GM06990 (cell line): ENCODE results near the gene TIMM8B.

Source experiments
- DNase-seq: peaks from one replicate; pipeline ENCODE4 v3.0.0-alpha.2; 2011; ENCODE audit not compliant: insufficient read length; ENCODE audit errors: extremely low read depth
- H3K27me3 ChIP-seq: replicated peaks from 2 replicates; pipeline ENCODE4 v1.6.0; 2011; ENCODE audit warnings: low read length; ENCODE audit not compliant: control insufficient read depth, insufficient read depth
- H3K36me3 ChIP-seq: 2 replicates; pipeline ENCODE4 v1.5.1; 2011; ENCODE audit warnings: low read length; ENCODE audit not compliant: control insufficient read depth, insufficient read depth
- H3K4me3 ChIP-seq: replicated peaks from 2 replicates; pipeline ENCODE4 v1.5.1; 2011; ENCODE audit warnings: low read depth, mild to moderate bottlenecking, control low read depth, low read length
- TF ChIP-seq, protein P1 (sequence below): IDR thresholded peaks from 2 replicates; pipeline ENCODE4 v1.5.1; 2011; ENCODE audit warnings: low read length, control low read depth, mild to moderate bottlenecking, inconsistent platforms; ENCODE audit not compliant: insufficient read depth, poor library complexity, severe bottlenecking

Gene TIMM8B, protein sequence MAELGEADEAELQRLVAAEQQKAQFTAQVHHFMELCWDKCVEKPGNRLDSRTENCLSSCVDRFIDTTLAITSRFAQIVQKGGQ

DNA sequence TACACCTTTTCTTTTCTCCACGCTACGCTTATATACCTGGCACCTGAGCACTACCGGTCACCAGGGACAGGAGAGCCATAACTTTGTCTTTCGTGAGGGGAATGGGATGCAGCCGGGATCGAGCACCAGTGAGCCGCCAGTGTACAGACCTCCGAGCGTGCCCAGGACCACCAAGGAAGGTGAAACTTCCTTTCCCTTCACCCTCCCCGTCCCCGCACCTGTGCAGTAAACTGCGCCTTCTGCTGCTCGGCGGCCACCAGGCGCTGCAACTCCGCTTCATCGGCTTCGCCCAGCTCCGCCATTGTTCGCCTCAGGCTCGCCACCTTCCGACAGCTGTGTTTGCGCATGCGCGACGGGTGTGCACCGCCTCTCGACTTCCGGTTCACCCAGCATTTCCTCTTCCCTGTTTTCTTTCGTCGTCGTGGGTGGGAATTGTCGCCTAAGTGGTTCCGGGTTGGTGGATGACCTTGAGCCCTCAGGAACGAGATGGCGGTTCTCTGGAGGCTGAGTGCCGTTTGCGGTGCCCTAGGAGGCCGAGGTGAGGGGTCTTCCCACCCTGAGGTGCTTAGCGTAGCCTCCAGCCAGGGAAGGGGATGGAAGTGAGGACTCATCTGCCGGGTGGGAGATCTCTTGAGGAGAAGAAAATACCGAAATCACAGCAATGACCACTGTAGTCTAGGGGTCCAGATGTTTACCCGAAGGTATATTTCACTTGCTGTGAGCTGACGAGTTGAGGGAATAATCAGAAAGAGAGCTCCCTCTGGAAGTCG is at the start of gene TIMM8B, which contains the start of gene SDHD:
Gene TIMM8B, minus strand, starts transcription at position 335 of the 770 bp plus-strand sequence. Its CDS starts 33 bp downstream, at position 302.
Gene SDHD, plus strand, starts transcription at position 452 of the 770 bp plus-strand sequence. Its CDS starts 35 bp downstream, at position 487.
- DNase-seq: peak; percentile 94
- H3K27me3 ChIP-seq: no peaks in the 10 kb centered on the region
- TF ChIP-seq, protein P1, sequence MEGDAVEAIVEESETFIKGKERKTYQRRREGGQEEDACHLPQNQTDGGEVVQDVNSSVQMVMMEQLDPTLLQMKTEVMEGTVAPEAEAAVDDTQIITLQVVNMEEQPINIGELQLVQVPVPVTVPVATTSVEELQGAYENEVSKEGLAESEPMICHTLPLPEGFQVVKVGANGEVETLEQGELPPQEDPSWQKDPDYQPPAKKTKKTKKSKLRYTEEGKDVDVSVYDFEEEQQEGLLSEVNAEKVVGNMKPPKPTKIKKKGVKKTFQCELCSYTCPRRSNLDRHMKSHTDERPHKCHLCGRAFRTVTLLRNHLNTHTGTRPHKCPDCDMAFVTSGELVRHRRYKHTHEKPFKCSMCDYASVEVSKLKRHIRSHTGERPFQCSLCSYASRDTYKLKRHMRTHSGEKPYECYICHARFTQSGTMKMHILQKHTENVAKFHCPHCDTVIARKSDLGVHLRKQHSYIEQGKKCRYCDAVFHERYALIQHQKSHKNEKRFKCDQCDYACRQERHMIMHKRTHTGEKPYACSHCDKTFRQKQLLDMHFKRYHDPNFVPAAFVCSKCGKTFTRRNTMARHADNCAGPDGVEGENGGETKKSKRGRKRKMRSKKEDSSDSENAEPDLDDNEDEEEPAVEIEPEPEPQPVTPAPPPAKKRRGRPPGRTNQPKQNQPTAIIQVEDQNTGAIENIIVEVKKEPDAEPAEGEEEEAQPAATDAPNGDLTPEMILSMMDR: peak; percentile 39
- peaks cover 13% of the 10 kb centered on the region for H3K36me3 ChIP-seq
- peak within 1 kb of the TSS; percentile 85 for H3K4me3 ChIP-seq

DNA sequence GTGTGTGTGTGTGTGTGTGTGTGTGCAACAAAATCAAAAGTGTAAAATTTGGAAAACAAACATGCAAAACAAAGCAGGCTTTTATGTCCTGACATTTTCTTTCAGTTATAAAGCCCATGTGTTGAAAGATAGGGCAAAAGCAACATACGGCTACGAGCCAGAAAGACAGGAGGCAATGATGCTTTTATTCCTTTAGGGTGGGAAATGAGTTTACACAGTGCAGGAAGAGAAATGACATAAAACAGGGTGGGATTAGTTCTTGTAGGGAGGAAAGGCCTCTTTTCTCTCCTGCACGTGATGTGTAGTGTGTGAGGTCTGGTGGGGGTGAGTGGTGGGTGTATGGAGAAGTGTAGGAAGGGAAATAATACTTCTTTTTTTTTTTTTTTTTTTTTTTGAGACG is 47.9 kb upstream of the TIMM8B start:
- TF ChIP-seq, protein P1: no peak
- Histone ChIP-seq H3K4me3 (no peak overlapping the region), H3K27me3 (no peaks in the 10 kb centered on the region), H3K36me3 (no peaks in the 10 kb centered on the region)
- no peak for DNase-seq

DNA sequence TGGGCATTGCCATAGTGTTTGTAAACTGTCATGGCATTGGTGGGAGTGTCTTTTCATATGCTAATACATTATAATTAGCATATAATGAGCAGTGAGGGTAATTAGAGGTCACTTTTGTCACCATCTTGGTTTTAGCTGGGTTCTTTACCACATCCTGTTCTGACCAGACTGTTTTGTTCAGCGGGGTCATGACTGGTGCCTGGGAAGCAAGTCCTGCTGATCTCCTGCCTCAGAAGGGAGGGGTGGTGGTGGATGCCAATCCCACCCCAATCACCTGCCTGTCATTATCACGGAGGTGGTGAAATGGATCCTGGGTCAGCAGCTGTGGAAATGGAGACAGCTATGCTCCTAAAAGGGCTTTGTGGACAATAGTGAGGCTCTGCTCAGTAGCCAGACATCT is 46.2 kb upstream of the TIMM8B start:
- DNase-seq: no peak
- H3K27me3 ChIP-seq: no peaks in the 10 kb centered on the region
- H3K4me3 ChIP-seq: no peak overlapping the region
- H3K36me3 ChIP-seq: no peaks in the 10 kb centered on the region
- TF ChIP-seq, protein P1: no peak

DNA sequence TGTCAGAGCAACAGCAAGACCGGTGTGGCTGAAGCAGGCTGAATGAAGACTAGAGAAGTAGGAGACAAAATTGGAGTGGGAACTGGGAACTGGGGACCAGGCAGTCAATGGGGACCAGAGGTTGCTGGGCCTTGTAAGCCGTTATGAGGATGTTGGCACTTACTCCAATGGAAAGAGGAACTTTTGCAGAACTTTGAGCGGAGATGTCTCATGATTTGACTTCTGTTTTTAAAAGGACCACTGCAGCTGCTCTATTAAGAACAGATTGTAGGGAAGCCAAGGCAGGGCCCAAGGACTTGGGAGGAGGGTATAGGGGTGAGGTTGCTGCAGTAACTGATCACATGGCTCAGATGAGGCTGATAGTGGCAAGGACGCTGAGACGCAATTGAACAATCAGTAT is 43.1 kb upstream of the TIMM8B start:
- TF ChIP-seq, protein P1: no peak
- Histone ChIP-seq H3K27me3 (no peaks in the 10 kb centered on the region), H3K4me3 (no peak overlapping the region), H3K36me3 (no peaks in the 10 kb centered on the region)
- no peak for DNase-seq

DNA sequence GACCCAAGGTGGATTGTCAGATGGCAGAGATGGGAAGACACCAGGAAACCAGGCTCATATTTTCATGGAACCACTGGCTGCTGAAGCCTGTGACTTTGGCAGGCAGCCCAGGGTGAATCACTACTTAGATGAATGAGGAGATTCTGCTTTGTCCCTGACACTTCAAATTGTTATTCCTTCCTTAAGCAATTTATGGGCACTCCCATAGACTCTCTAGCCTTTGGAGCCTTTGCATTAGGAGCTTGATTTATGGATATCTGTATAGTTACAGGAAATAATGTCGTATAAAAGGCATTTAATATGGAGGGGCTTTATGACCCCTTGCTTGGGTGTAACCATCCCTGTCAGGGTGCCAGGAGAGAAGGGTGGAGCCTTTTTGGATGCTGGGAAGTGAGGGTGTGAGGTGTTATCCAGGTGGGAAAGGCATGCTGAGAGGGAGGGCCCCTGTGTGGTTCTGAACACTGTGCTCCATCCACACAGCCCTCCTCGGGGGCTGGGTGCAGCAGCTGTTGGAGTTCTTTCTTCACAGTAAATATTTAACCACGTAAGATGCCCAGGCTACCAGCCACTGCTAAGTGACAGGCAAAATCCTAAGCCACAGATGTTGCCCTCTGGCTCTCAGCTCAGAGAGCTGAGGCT is 42.0 kb upstream of the TIMM8B start:
- TF ChIP-seq, protein P1: no peak
- Histone ChIP-seq H3K36me3 (no peaks in the 10 kb centered on the region), H3K4me3 (no peak overlapping the region), H3K27me3 (no peaks in the 10 kb centered on the region)
- no peak for DNase-seq
